Loucy (cell line): ENCODE data around the gene SLC29A3.

Source experiments
- H2AFZ ChIP-seq: fragments of 200-600 bp; sonication (generic); 2 replicates; pipeline ENCODE4 v1.6.0; 2016; ENCODE audit warnings: antibody characterized with exemption, mild to moderate bottlenecking, low read length, moderate library complexity
- H3F3A ChIP-seq: fragments of 200-600 bp; 2 replicates; pipeline ENCODE4 v1.6.0; 2016; ENCODE audit warnings: antibody characterized with exemption, low read depth, mild to moderate bottlenecking
- H3K27me3 ChIP-seq: fragments of 200-600 bp; sonication (generic); 2 replicates; pipeline ENCODE4 v1.6.1; 2014; ENCODE audit warnings: low read length, mild to moderate bottlenecking; ENCODE audit not compliant: insufficient read depth, poor library complexity, severe bottlenecking
- H3K36me3 ChIP-seq: fragments of 200-600 bp; sonication (generic); 2 replicates; pipeline ENCODE4 v1.6.1; 2016; ENCODE audit warnings: low read length; ENCODE audit not compliant: insufficient read depth
- H3K4me1 ChIP-seq: fragments of 200-600 bp; sonication (generic); 2 replicates; pipeline ENCODE4 v1.5.1; 2014; ENCODE audit warnings: low read length, mild to moderate bottlenecking; ENCODE audit not compliant: insufficient read depth, poor library complexity, severe bottlenecking
- H3K4me2 ChIP-seq: fragments of 200-600 bp; sonication (generic); 2 replicates; pipeline ENCODE4 v1.6.0; 2014; ENCODE audit warnings: antibody characterized with exemption, low read length, low read depth, mild to moderate bottlenecking; ENCODE audit not compliant: poor library complexity, severe bottlenecking
- H3K4me3 ChIP-seq: fragments of 200-600 bp; sonication (generic); 2 replicates; pipeline ENCODE4 v1.5.1; 2014; ENCODE audit warnings: low read length, mild to moderate bottlenecking, mixed read lengths; ENCODE audit not compliant: poor library complexity, severe bottlenecking
- H3K79me2 ChIP-seq: fragments of 200-600 bp; sonication (generic); 2 replicates; pipeline ENCODE4 v1.6.1; 2014; ENCODE audit warnings: low read length; ENCODE audit not compliant: insufficient read depth
- H3K9ac ChIP-seq: fragments of 200-600 bp; sonication (generic); 2 replicates; pipeline ENCODE4 v1.6.0; 2014; ENCODE audit warnings: mild to moderate bottlenecking, low read depth, low read length, moderate library complexity; ENCODE audit not compliant: poor library complexity, severe bottlenecking
- H3K9me2 ChIP-seq: fragments of 200-600 bp; sonication (generic); replicated peaks from 2 replicates; pipeline ENCODE4 v1.6.1; 2016; ENCODE audit warnings: low read depth, low read length, mixed read lengths
- H3K9me3 ChIP-seq: fragments of 200-600 bp; sonication (generic); 2 replicates; pipeline ENCODE4 v1.6.1; 2014; ENCODE audit warnings: mild to moderate bottlenecking, antibody characterized with exemption, low read length, low read depth; ENCODE audit not compliant: insufficient read depth
- H4K20me1 ChIP-seq: fragments of 200-600 bp; sonication (generic); 2 replicates; pipeline ENCODE4 v1.6.0; 2014; ENCODE audit warnings: antibody characterized with exemption, low read length, mild to moderate bottlenecking; ENCODE audit not compliant: insufficient read depth, poor library complexity, severe bottlenecking
- CTCF ChIP-seq: fragments of 200-600 bp; sonication (generic); conservative IDR thresholded peaks from 2 replicates; pipeline ENCODE4 v1.5.1; 2014; ENCODE audit warnings: mild to moderate bottlenecking, antibody characterized with exemption, low read length
- EZH2phosphoT487 ChIP-seq: fragments of 200-600 bp; IDR thresholded peaks from 2 replicates; pipeline ENCODE4 v1.6.1; 2018; ENCODE audit warnings: antibody characterized with exemption, mild to moderate bottlenecking, moderate library complexity, borderline replicate concordance

SLC29A3 gene

GRCh38 chr10:71287456-71287855 lies 31.6 kb upstream of the SLC29A3 start:
- H3K4me1 ChIP-seq, result peaks cover 3% of the 10 kb centered on the region
- H4K20me1 ChIP-seq, result no peaks in the 10 kb centered on the region
- no peaks in the 10 kb centered on the region for H3K79me2 ChIP-seq
- H2AFZ ChIP-seq, result no peak overlapping the region
- no peaks in the 10 kb centered on the region for H3F3A ChIP-seq
- H3K4me3 ChIP-seq, result no peak overlapping the region
- H3K36me3 ChIP-seq, result no peaks in the 10 kb centered on the region
- TF ChIP-seq CTCF (no peak), EZH2phosphoT487 (no peak)
- no peaks in the 10 kb centered on the region for H3K27me3 ChIP-seq
- no peaks in the 10 kb centered on the region for H3K9me2 ChIP-seq
- H3K9me3 ChIP-seq, result no peaks in the 10 kb centered on the region
- no peak overlapping the region for H3K4me2 ChIP-seq
- H3K9ac ChIP-seq, result no peak overlapping the region

GRCh38 chr10:71288461-71288860 lies 30.6 kb upstream of the SLC29A3 start:
- Histone ChIP-seq H4K20me1 (no peaks in the 10 kb centered on the region), H3K36me3 (no peaks in the 10 kb centered on the region), H3K79me2 (no peaks in the 10 kb centered on the region), H3K4me3 (no peak overlapping the region), H3K4me1 (peaks cover 3% of the 10 kb centered on the region), H3F3A (no peaks in the 10 kb centered on the region), H3K4me2 (no peak overlapping the region), H2AFZ (no peak overlapping the region), H3K27me3 (no peaks in the 10 kb centered on the region), H3K9ac (no peak overlapping the region), H3K9me2 (no peaks in the 10 kb centered on the region), H3K9me3 (no peaks in the 10 kb centered on the region)
- TF ChIP-seq EZH2phosphoT487, result no peak
- no peak for TF ChIP-seq CTCF

- peak overlapping the region; percentile 63; the same call in 1 of the 2 replicates for H2AFZ ChIP-seq
- no peak overlapping the region for H3K4me2 ChIP-seq
- H3K27me3 ChIP-seq, result no peaks in the 10 kb centered on the region
- H3K4me3 ChIP-seq, result no peak overlapping the region
- no peak overlapping the region for H3K9ac ChIP-seq
- H3K9me2 ChIP-seq, result no peaks in the 10 kb centered on the region
- H3F3A ChIP-seq, result no peaks in the 10 kb centered on the region
- TF ChIP-seq CTCF, result no peak
- TF ChIP-seq EZH2phosphoT487, result no peak
- H3K4me1 ChIP-seq, result peaks cover 3% of the 10 kb centered on the region
- H3K36me3 ChIP-seq, result no peaks in the 10 kb centered on the region
- no peaks in the 10 kb centered on the region for H3K79me2 ChIP-seq
- H3K9me3 ChIP-seq, result no peaks in the 10 kb centered on the region
- no peaks in the 10 kb centered on the region for H4K20me1 ChIP-seq
Measured at GRCh38 chr10:71289421-71290130, 29.5 kb upstream of the SLC29A3 start.
